GM23338 (cell line): ENCODE results near the gene DPYSL5.

Source experiments
- EZH2 ChIP-seq: fragments of 200-600 bp; sonication (generic); IDR thresholded peaks from one replicate; pipeline ENCODE4 v1.8.0; 2017; ENCODE audit warnings: antibody characterized with exemption, mild to moderate bottlenecking, low read depth; ENCODE audit not compliant: unreplicated experiment
- TF ChIP-seq, protein P1 (sequence below), 2 experiments: fragments of 200-600 bp in 1 of 2; sonication (generic) in 1 of 2; conservative IDR thresholded peaks; 2 replicates each; pipeline versions ENCODE4 v1.5.1 to v1.6.1; 2016 to 2017; ENCODE audit warnings: antibody characterized with exemption in 2 of 2, low read depth in 2 of 2, mild to moderate bottlenecking in 2 of 2, moderate library complexity in 1 of 2

DNA sequence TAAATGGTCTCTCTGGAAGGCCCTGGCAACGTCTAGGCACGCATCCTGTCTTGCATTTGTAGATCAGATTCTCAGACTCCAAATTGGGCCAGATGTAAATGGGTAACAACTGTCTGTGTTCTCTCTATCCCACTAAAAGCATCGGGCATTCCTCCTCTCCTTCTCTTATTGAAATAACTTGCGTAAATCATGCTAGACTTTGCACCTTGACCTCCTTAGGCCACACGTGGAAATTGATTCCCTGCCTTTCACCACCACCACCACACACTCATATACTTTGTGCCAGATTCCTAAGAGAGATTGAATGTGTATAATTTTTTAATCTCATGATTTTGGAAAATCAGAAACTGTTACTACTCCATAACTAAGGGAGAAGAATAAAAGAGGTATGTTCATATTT is 143.8 kb downstream of the DPYSL5 start:
- TF ChIP-seq EZH2, result no peak
- TF ChIP-seq, protein P1, sequence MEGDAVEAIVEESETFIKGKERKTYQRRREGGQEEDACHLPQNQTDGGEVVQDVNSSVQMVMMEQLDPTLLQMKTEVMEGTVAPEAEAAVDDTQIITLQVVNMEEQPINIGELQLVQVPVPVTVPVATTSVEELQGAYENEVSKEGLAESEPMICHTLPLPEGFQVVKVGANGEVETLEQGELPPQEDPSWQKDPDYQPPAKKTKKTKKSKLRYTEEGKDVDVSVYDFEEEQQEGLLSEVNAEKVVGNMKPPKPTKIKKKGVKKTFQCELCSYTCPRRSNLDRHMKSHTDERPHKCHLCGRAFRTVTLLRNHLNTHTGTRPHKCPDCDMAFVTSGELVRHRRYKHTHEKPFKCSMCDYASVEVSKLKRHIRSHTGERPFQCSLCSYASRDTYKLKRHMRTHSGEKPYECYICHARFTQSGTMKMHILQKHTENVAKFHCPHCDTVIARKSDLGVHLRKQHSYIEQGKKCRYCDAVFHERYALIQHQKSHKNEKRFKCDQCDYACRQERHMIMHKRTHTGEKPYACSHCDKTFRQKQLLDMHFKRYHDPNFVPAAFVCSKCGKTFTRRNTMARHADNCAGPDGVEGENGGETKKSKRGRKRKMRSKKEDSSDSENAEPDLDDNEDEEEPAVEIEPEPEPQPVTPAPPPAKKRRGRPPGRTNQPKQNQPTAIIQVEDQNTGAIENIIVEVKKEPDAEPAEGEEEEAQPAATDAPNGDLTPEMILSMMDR (conservative IDR thresholded peaks at IDR 0.05; ENCODE audit: low read depth in 2 of 2), result no peak
